GM12878 (cell line): ENCODE measurements around the gene CCND2. TPM values are rescaled to one million over a fixed set of nuclear protein-coding genes. Genes with fewer than 3 reads are reported as not detected.

Source experiments
- ATAC-seq: fragments of 200-7000 bp; cut with Tn5 transposase; 3 replicates; pipeline ENCODE4 v1.9.1; 2020; ENCODE audit warnings: mild to moderate bottlenecking, moderate library complexity
- BruUV-seq: library from RNA; stranded (reverse); fragments of 400-500 nt; replicated peaks from 2 replicates; lab custom pipeline; 2021; lab: Mats Ljungman, UMichigan
- CTCF ChIA-PET: fragments of 300-600 bp; sonication (Branson Sonifier 250); formaldehyde crosslinking; extraction: SDS; loops from one replicate; lab custom pipeline; 2021; ENCODE audit warnings: inconsistent platforms; lab: Yijun Ruan, JAX
- POLR2A ChIA-PET: fragments of 350-600 bp; formaldehyde crosslinking; extraction: SDS; loops from one replicate; lab custom pipeline; 2021; ENCODE audit warnings: inconsistent platforms; lab: Charles Lee
- RAD21 ChIA-PET: fragments of 300-600 bp; sonication (Branson Sonifier 250); formaldehyde crosslinking; loops from one replicate; lab custom pipeline; 2023; ENCODE audit warnings: antibody characterized with exemption; ENCODE audit not compliant: unreplicated experiment; lab: Charles Lee
- SMC1A ChIA-PET: fragments of 300-600 bp; sonication (Branson Sonifier 250); formaldehyde crosslinking; loops from one replicate; lab custom pipeline; 2023; ENCODE audit not compliant: unreplicated experiment, uncharacterized antibody; lab: Charles Lee
- DNase-seq: peaks from one replicate; pipeline ENCODE4 v3.0.0-alpha.2; 2011; ENCODE audit warnings: low read depth, low spot score
- FAIRE-seq: peaks from 3 replicates; lab custom pipeline; 2011; peaks lifted over from hg19 to GRCh38; lab: Jason Lieb, UNC
- H2AFZ ChIP-seq: 2 replicates; pipeline ENCODE4 v1.6.0; 2011; ENCODE audit warnings: low read depth, low read length, control low read depth; ENCODE audit not compliant: control insufficient read depth
- H3K27ac ChIP-seq: 2 replicates; pipeline ENCODE4 v1.5.1; 2011; ENCODE audit warnings: control low read depth; ENCODE audit not compliant: control insufficient read depth, insufficient read depth
- H3K27me3 ChIP-seq, 2 experiments: replicated peaks in 1 of 2; 2 replicates each; pipeline versions ENCODE4 v1.6.0 to v1.6.1; 2011; ENCODE audit warnings: low read length in 1 of 2; ENCODE audit not compliant: control insufficient read depth in 2 of 2, insufficient read depth in 2 of 2
- H3K36me3 ChIP-seq, 2 experiments: 2 replicates each; pipeline ENCODE4 v1.5.1; 2011; ENCODE audit warnings: low read length in 1 of 2; ENCODE audit not compliant: control insufficient read depth in 2 of 2, insufficient read depth in 2 of 2
- H3K4me1 ChIP-seq: 2 replicates; pipeline ENCODE4 v1.6.1; 2011; ENCODE audit warnings: mild to moderate bottlenecking, low read length, moderate library complexity, mixed read lengths; ENCODE audit not compliant: control insufficient read depth, insufficient read depth
- H3K4me2 ChIP-seq: 2 replicates; pipeline ENCODE4 v1.6.0; 2011; ENCODE audit warnings: control low read depth; ENCODE audit not compliant: control insufficient read depth, insufficient read depth
- H3K4me3 ChIP-seq: fragments of 200-600 bp; sonication (generic); 2 replicates; pipeline ENCODE4 v1.5.1; 2016
- H3K79me2 ChIP-seq: 2 replicates; pipeline ENCODE4 v1.6.0; 2011; ENCODE audit warnings: low read length; ENCODE audit not compliant: control insufficient read depth, insufficient read depth
- H3K9ac ChIP-seq: 2 replicates; pipeline ENCODE4 v1.8.0; 2011; ENCODE audit warnings: low read length, control low read depth, mixed read lengths; ENCODE audit not compliant: control insufficient read depth, insufficient read depth
- H3K9me3 ChIP-seq: replicated peaks from 3 replicates; pipeline ENCODE4 v1.5.1; 2011; ENCODE audit warnings: mild to moderate bottlenecking, low read length; ENCODE audit not compliant: control insufficient read depth, insufficient read depth
- H4K20me1 ChIP-seq: 2 replicates; pipeline ENCODE4 v1.6.0; 2011; ENCODE audit not compliant: control insufficient read depth, insufficient read depth
- POLR2AphosphoS5 ChIP-seq: IDR thresholded peaks from 2 replicates; pipeline ENCODE4 v1.6.1; 2011; ENCODE audit warnings: mild to moderate bottlenecking, low read length, inconsistent platforms
- SIX5 ChIP-seq: IDR thresholded peaks from 2 replicates; pipeline ENCODE4 v1.6.1; 2011; ENCODE audit warnings: mild to moderate bottlenecking, low read depth, low read length, moderate library complexity; ENCODE audit not compliant: severe bottlenecking
- SP1 ChIP-seq: IDR thresholded peaks from one replicate; pipeline ENCODE4 v1.6.1; 2011; ENCODE audit warnings: low read depth, low read length
- WGBS: methylation state at CpG from one replicate; pipeline ENCODE4 v1.1.6; 2016; ENCODE audit warnings: low lambda C conversion rate; ENCODE audit not compliant: insufficient replicate concordance, insufficient coverage; ENCODE audit errors: missing lambda C conversion rate; 5-methylcytosine and 5-hydroxymethylcytosine counted together
- in situ Hi-C: fragments of 300-500 bp; cut with MboI; formaldehyde crosslinking; loops from 9 replicates; pipeline ENCODE4 v1.14.3; 2018; ENCODE audit warnings: mixed read lengths
- intact Hi-C: fragments of 100-400 bp; cut with micrococcal nuclease; formaldehyde crosslinking; loops from one replicate; pipeline ENCODE4 v1.14.2; 2022; ENCODE audit not compliant: unreplicated experiment
- polyA plus RNA-seq, 11 experiments: library from polyadenylated mRNA; depleted of rRNA in 4 of 11; unstranded in 6 of 11; stranded (reverse) in 5 of 11; fragments of >200 nt; fragmentation: Nextera tagmentation in 4 of 11; fragmentation: Illumina TruSeq in 1 of 11; extraction: Ambion mirVana in 4 of 11; extraction: Trizol in 1 of 11; gene quantifications; 1 replicate in 1 of 11; 2 replicates in 10 of 11; pipeline versions ENCODE4 v1.2.1 to v1.2.3, GENCODE V29; 2011 to 2016; ENCODE audit warnings: inconsistent platforms in 2 of 11, missing spikeins in 2 of 11, low read depth in 1 of 11
- total RNA-seq, 4 experiments: library from RNA; depleted of rRNA in 3 of 4; stranded (reverse); fragments of >200 nt in 3 of 4; fragmentation: Illumina TruSeq in 1 of 4; extraction: Trizol in 1 of 4; gene quantifications; 2 replicates each; pipeline versions ENCODE4 v1.2.1 to v1.2.3, GENCODE V29; 2013 to 2021
- TF ChIP-seq, protein P1 (sequence below): IDR thresholded peaks from 2 replicates; pipeline ENCODE4 v1.6.1; 2011; ENCODE audit warnings: mild to moderate bottlenecking, low read depth, low read length, moderate library complexity; ENCODE audit not compliant: insufficient replicate concordance
- TF ChIP-seq, protein P2 (sequence below): fragments of 450-650 bp; IDR thresholded peaks from 2 replicates; pipeline ENCODE4 v1.6.1; 2017; ENCODE audit warnings: borderline replicate concordance
- TF ChIP-seq, protein P3 (sequence below): IDR thresholded peaks from 2 replicates; pipeline ENCODE4 v1.6.1; 2012; ENCODE audit warnings: low read depth, low read length, improper control_type of control experiment

Gene CCND2
- total and polyA plus RNA-seq, 10 of the 15 experiments (the other 5 are each of a cell fraction or from before 2014, with no cell fraction given): 30.1 to 263 (median 152) TPM

DNA sequence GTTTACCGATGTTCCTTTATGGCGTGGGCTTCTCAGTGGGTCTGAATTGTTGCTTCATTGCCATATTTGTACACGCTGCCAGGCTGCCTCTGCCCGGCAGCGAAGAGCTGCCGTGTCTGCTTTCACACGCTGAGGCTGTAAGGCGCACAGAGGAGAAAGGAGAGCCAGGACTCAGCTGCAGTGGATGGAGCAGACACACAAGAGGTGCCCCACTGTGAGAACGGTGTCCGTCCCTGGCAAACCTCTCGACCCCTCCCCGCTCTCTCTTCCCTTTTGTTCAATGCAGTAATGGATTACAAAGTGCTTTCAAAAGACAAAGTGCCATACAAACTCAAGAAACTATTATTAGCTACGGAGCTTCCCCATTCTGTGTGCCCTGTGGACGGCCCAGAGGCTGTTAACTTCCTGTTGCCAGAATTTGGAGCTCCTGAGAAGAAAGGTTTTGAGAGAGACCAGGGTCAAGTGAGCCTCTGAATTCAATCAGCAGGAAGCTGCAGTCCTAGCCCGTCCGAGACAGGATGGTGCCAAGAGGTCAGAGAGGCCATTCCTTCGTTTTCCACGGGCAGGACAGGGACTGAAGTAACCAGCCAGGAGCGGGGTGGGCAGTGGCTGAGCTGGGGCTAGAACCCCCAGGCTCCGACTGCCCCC is 15.8 kb downstream of the CCND2 start:
- H3K79me2 ChIP-seq: peaks cover 61% of the 10 kb centered on the region
- no peak overlapping the region for H3K9ac ChIP-seq
- ChIA-PET SMC1A (interaction anchor here (0.8 to 1.7 kb wide), 3 partner anchors 10 to 293 kb away, joined by 3 to 8 read pairs (median 4); no protein-coding TSS in a partner anchor), RAD21 (interaction anchor here (0.7 to 1.1 kb wide), 2 partner anchors 20 to 291 kb away, joined by 3 read pairs; no protein-coding TSS in a partner anchor), POLR2A (no interaction called here), CTCF (interaction anchor here (0.5 to 1.5 kb wide), 2 partner anchors 12 to 443 kb away, joined by 3 to 8 read pairs; no protein-coding TSS in a partner anchor)
- H3K4me3 ChIP-seq: no peak overlapping the region
- DNase-seq (no peak), ATAC-seq (no peak), FAIRE-seq (no peak)
- TF ChIP-seq POLR2AphosphoS5 (peak; percentile 44; the same call in 1 of the 2 replicates), SIX5 (no peak)
- H3K4me1 ChIP-seq: peaks cover 6% of the 10 kb centered on the region
- H4K20me1 ChIP-seq: peaks cover 11% of the 10 kb centered on the region; the same call in 1 of the 2 replicates
- no peaks in the 10 kb centered on the region for H3K9me3 ChIP-seq
- no peak overlapping the region for H3K4me2 ChIP-seq
- in situ Hi-C loops (no loop called here), intact Hi-C loops (no loop called here)
- no peak overlapping the region for H2AFZ ChIP-seq
- H3K36me3 ChIP-seq: peaks cover 44 to 53% of the 10 kb centered on the region in 2 experiments
- H3K27me3 ChIP-seq: no peaks in the 10 kb centered on the region
- no TSS peak for BruUV-seq
- 68% methylated on average over 20 of the region's 20 CpGs for WGBS
- no peak overlapping the region for H3K27ac ChIP-seq

DNA sequence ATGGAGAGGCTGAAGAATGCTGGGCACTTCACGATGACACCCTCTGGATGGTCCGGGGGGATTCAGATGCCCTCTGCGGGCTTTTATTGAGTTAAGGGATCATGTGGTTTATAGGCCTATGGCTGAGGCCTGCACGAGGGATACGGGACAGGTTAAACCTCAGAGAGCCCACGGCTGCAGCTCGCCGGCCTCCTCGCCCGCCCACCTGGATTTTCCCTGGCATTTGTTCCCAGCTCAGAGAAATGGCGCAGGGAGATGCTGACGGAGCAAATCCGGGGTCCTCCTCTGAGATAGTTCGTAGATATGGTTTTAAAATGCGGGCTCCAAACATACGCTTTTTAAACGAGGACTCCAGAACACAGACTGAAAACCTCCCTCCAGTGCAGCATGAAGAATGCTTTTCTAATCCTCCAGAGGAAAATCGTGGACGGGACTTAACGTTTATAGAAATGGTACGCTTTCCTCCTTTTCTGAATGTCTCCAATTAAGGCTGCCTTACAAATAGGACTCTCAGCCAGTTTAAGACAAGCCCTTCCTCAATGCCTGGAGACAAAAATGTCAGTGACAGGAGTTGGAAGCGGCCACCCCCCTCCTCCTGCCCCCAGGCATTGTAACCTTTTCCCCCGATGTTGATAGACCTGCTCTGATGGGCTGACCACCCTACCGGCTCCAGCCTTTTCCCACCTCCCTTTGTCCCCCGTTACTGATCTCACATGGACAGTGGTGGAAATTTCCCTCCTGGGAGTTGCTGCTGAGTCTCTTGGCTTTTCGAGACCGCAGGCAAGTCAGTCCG is 16.6 kb downstream of the CCND2 start:
- Histone ChIP-seq H3K27me3 (no peaks in the 10 kb centered on the region), H3K36me3 (peaks cover 47 to 54% of the 10 kb centered on the region in 2 experiments), H3K4me3 (no peak overlapping the region), H3K9ac (no peak overlapping the region), H3K27ac (no peak overlapping the region), H3K9me3 (no peaks in the 10 kb centered on the region), H2AFZ (no peak overlapping the region), H3K79me2 (peaks cover 61% of the 10 kb centered on the region), H4K20me1 (peaks cover 11% of the 10 kb centered on the region; the same call in 1 of the 2 replicates), H3K4me1 (peaks cover 5% of the 10 kb centered on the region), H3K4me2 (no peak overlapping the region)
- POLR2A ChIA-PET: no interaction called here
- CTCF ChIA-PET: interaction anchor here (0.5 to 1.5 kb wide), 2 partner anchors 13 to 443 kb away, joined by 3 to 8 read pairs; no protein-coding TSS in a partner anchor
- TF ChIP-seq, protein P1, sequence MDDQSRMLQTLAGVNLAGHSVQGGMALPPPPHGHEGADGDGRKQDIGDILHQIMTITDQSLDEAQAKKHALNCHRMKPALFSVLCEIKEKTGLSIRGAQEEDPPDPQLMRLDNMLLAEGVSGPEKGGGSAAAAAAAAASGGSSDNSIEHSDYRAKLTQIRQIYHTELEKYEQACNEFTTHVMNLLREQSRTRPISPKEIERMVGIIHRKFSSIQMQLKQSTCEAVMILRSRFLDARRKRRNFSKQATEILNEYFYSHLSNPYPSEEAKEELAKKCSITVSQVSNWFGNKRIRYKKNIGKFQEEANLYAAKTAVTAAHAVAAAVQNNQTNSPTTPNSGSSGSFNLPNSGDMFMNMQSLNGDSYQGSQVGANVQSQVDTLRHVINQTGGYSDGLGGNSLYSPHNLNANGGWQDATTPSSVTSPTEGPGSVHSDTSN: no peak
- TF ChIP-seq, protein P2, sequence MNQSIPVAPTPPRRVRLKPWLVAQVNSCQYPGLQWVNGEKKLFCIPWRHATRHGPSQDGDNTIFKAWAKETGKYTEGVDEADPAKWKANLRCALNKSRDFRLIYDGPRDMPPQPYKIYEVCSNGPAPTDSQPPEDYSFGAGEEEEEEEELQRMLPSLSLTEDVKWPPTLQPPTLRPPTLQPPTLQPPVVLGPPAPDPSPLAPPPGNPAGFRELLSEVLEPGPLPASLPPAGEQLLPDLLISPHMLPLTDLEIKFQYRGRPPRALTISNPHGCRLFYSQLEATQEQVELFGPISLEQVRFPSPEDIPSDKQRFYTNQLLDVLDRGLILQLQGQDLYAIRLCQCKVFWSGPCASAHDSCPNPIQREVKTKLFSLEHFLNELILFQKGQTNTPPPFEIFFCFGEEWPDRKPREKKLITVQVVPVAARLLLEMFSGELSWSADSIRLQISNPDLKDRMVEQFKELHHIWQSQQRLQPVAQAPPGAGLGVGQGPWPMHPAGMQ: no peak
- no peak for TF ChIP-seq SP1
- TF ChIP-seq, protein P3, sequence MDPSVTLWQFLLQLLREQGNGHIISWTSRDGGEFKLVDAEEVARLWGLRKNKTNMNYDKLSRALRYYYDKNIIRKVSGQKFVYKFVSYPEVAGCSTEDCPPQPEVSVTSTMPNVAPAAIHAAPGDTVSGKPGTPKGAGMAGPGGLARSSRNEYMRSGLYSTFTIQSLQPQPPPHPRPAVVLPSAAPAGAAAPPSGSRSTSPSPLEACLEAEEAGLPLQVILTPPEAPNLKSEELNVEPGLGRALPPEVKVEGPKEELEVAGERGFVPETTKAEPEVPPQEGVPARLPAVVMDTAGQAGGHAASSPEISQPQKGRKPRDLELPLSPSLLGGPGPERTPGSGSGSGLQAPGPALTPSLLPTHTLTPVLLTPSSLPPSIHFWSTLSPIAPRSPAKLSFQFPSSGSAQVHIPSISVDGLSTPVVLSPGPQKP: no peak
- intact Hi-C loops (no loop called here), in situ Hi-C loops (no loop called here)
- RAD21 ChIA-PET: interaction anchor here (0.7 kb wide), 1 partner anchor 21 kb away, joined by 3 read pairs; no protein-coding TSS in a partner anchor
- DNase-seq (no peak), ATAC-seq (no peak), FAIRE-seq (no peak)
- SMC1A ChIA-PET: interaction anchor here (0.8 to 1.7 kb wide), 2 partner anchors 11 to 294 kb away, joined by 4 to 8 read pairs; no protein-coding TSS in a partner anchor
- WGBS: 95% methylated on average over 28 of the region's 28 CpGs
- BruUV-seq: no TSS peak
